Measurements from ENCODE around the gene COPS9.

The COPS9 gene

DNA sequence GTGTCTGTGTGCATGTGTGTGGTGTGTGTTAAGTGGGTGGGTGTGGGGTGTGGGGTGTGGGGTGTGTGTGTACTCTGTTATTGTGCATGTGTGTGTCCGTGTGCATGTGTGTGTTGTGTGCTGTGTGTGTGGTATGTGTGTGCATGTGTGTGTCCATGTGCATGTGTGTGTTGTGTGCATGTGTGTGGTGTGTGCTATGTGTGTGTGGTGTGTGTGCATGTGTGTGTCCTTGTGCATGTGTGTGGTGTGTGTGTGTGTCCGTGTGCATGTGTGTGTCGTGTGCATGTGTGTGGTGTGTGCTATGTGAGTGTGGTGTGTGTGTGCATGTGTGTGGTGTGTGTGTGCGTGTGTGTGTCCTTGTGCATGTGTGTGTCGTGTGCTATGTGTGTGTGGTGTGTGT lies 11.3 kb upstream of the COPS9 start:
- DNase-seq, result no peak

- DNase-seq, result no peak
Measured at GRCh38 chr2:240146627-240147278, 10.6 kb upstream of the COPS9 start.

- no peak for DNase-seq
Measured at GRCh38 chr2:240146141-240146561, 10.0 kb upstream of the COPS9 start.

DNA sequence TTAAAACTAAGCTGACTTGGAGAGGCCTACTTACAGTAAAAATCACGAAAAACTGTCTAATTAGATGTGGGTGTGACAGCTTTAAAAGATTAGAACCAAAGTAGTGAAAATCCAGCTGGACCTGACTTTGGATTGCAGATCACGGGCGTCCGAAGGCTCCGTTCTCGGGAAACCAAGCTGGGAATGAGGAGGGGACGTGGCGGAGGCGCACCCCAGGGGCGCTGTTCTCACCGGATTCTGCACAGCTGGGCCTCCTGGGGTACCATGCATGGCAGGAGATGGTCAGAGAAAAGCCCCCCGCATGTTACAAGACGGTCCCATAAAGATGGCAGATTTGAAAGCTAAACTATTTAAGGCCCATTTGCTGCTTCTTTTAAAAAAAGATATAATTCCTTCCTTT lies 9.4 kb upstream of the COPS9 start:
- no peak for DNase-seq

GRCh38 chr2:240144649-240145261 lies 8.7 kb upstream of the COPS9 start:
- no peak for DNase-seq

DNA sequence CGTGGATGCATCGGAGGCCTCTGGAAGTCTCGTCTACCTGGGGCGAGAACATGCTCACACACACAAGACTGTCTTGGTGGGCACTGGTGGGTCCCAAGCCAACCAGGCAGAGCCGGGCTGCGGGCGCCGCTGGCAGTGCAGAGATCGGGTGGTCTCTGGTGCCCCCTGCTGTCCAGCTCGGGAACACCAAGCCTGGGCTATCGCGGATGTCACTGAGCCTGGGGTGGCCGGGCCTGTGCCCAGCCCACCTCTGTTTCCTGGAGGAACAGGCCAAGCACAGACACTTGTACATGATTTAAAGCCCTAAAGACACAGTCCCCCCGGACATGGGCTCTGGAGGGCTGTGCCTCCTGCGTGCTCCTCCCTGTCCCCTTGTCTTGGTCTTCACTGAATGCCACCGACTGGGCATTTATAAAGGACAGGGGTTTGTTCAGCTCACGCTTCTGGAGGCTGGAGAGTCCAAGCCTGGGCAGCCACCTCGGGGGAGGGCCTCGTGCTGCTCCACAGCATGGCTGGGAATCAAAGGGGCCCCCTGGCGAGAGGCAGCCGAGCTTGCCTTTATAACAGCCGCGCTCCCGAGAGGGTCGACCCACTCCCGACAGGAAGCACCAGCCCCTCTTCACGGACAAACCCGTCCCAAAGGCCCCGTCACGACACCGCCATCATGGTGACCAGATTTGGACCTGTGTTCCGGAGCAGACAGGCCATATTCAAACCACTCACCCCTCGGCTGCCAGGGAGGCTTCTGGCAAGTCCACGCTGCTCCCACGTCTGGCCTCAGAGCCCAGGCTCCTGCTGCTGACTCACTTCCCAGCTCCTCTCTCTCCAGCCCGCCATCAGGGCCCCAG lies 7.9 kb upstream of the COPS9 start:
- peak; percentile 43 to 86 (median 74) for DNase-seq

- no peak for DNase-seq
Measured at GRCh38 chr2:240143276-240143675, 7.2 kb upstream of the COPS9 start.

DNA sequence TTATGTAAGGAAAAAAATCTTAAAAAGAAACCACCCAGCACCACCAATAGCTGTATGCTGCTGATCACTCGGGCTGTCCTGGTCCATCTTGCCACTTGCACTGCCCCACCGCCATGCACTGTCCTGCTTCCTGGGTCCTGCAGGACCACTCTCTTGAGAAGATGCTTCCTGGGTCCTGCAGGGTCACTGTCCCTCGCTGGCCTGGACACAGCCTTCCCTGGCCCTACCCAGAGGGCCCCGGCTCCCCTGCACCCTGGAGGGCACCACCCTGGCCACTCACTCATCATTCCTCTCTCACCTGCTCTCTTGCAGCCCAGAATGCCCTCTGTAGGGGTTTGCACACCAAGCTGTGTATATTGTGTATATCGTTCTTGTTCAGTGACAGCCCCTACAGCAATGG lies 6.8 kb upstream of the COPS9 start:
- no peak for DNase-seq

GRCh38 chr2:240142256-240142775 lies 6.2 kb upstream of the COPS9 start:
- no peak for DNase-seq

DNA sequence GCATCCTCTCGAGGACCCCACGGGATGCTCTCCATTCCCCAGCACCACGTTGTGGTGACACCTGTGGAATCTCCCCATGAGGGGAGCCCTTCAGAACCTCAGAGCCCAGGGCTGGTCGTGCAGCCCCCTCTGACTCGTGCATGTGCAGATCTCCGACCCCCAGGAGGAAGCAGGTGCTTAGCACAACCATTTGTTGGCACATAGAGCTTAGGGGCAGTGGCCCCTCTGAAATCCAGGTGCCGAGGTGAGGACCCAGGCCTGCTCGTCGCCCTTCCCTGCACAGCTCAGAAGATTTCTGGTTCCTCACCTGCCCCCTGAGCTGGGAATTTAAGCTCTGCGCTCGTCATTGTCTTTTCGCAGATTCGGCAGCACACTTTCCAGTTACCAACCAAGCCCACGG lies 5.6 kb upstream of the COPS9 start:
- DNase-seq, result no peak

GRCh38 chr2:240140920-240141319 lies 4.8 kb upstream of the COPS9 start:
- DNase-seq, result no peak

DNA sequence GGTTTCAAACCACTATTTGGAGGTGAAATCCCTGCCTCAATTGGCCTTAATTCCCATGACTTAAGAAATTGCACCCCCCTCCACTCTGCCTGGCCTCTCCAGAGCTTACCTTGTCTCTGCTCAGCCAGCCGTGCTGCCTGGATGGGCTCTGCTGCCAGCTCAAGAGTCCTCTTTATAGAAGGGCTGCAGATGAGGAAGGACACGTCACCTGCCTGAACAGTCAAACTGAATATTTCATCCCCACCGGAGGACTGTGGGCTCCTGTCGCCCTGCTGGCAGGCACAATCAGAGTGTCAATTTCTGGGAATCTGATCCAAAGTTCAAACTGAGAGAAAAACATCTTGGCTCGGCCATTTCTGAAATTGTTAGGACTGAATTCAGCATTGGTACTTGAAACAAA lies 4.4 kb upstream of the COPS9 start, which contains the start of gene OTOS:
TSS of gene OTOS (minus strand) at position 148 of the 400 bp plus-strand sequence. CDS start 332 bp downstream, outside the sequence.
- no peak for DNase-seq

DNA sequence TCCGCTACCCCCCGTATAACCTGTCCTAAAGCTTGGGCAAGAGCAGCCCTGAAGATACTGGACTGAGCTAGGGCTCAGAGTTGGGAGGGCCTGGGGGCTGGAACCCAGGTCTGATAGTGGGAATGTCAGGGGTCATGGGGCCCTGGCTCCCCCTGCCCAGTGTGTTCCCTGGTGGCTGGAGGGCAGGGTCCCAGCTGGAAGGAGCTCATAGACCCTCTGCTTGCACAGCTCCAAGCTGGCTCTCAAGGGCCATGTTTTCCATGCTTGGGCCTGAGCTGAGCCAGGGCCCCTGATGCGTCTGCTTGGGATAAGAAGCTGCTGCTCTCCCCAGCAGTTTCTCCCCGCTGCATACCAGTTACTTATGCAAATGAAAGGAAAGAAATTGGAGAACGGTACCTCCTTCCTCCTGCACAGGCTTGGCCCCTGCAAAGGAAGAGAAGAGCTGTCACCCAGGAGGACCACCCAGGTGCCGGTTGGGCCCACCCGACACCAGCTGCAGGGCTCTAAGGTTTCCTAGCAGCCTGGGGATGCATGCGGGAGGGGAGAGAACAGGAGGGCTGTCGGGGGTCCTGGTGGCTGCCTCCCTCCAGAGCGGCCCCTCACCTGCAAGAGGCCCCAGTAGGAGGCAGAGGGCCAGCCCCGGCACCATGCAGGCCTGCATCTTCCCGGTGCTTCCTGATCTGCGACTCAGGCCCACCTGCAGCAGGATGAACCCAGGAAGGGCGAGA lies 3.7 kb upstream of the COPS9 start:
- DNase-seq, result no peak

DNA sequence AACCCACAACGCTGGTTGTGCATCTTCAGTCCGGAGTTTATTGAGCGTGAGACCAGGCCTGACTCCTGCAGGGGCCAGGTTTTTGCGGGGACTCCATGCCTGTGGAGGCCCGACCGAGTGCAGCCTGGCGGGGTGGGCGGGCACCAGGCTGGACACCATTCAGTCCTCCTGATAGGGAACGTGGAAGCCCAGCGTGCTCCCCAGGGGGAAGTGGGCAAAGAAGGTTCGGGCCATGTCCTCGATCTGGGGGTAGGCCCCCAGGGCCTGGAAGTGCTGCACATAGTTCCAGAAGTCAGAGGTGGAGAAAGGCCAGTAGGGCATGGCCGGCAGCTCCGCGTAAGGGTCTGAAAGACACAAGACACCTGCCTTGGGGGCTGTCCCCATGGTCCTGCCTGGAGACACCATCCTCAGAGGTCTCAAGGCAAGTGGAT lies 2.9 kb upstream of the COPS9 start:
- no peak for DNase-seq

GRCh38 chr2:240138254-240138984 lies 2.3 kb upstream of the COPS9 start:
- DNase-seq, result no peak

- DNase-seq, result no peak
Measured at GRCh38 chr2:240137596-240138253, 1.6 kb upstream of the COPS9 start.

DNA sequence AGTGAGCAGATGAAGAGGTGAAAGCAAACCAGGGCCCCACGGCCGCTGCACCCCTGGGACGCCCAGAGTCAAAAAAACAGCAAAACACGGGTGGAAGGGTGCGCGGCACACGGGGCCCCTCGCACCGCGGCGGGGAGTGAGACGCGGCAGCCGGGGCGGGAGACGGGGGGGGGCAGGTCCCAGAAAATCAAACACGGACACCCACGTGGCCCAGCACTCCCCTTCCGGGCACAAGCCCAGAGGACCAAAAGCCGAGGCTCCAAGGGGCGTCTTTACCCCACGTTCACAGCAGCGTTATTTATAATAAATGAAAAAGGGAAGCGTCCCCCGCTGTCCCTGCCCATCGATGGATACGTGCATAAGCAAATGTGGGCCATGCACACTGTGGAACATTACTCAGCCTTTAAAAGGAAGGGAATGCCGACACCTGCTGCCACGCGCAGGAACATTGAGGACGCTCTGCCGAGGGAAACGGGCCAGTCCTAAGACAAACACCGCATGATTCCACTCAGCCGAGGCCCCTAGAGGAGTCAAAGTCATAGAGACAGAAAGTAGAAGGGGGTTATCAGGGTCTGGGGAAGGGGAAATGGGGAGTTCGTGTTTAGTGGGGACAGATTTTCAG lies 677 bp upstream of the COPS9 start:
- peak in 1 of 6 experiments; percentile 6 for DNase-seq

DNA sequence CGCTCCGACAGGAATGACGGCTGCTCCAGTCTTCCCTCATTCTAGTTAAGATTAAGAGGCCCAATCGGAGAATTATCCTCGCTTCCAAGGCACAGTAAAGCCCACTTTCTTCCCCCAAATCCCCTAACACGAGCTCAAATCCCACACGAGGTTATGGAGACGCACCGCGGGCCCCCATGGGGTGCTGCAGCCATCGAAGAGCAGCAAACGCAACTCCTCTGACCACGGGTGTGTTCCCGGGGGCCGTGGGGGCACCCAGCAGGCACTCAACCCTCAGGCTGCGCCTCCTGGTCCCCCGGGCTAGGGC lies 446 bp downstream of the COPS9 start:
- DNase-seq, result no peak

- no peak for DNase-seq
Measured at GRCh38 chr2:240134956-240135520, 1.1 kb downstream of the COPS9 start.

DNA sequence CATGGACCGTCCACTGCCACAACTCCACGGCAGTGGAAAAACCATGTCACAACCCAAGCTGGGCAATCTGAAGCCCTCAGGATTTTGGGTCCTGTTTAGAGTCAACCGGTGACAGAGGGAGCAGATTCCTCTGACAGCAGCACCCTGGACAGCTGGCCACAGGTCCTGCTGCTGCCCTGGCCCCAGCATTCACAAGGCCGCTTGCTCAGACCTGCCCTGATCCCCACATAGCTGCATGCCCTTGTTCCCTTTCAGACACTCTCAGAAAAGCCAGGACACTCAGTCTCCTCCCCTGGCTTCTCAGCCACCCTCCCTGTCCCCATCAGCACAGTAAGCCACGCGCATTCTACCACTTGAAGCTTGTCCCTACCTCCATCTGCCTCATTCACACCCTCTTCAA lies 1.6 kb downstream of the COPS9 start:
- no peak for DNase-seq

GRCh38 chr2:240133401-240133800 lies 2.7 kb downstream of the COPS9 start:
- no peak for DNase-seq

All from stimulated activated naive CD4-positive, alpha-beta T cell (primary cell).